Measurements from ENCODE around the gene TMEM198.

The TMEM198 gene

GRCh38 chr2:219538956-219539788, 4.7 kb upstream of the TMEM198 start:
- H3K4me1 ChIP-seq (ENCODE audit: insufficient read depth, poor library complexity, severe bottlenecking), result peaks cover 9% of the 10 kb centered on the region
- H3K27ac ChIP-seq (ENCODE audit: poor library complexity, severe bottlenecking), result peak overlapping the region; percentile 4
- no peaks in the 10 kb centered on the region for H3K27me3 ChIP-seq (ENCODE audit: insufficient read depth, poor library complexity, severe bottlenecking)
- no peak for ATAC-seq (ENCODE audit: low read depth)
- DNase-seq (ENCODE audit: low spot score), result no peak
- no peak for TF ChIP-seq CTCF (IDR thresholded peaks at IDR 0.05; ENCODE audit: poor library complexity, severe bottlenecking)
- H3K9me3 ChIP-seq (ENCODE audit: severe bottlenecking), result no peaks in the 10 kb centered on the region
- peaks cover 27% of the 10 kb centered on the region for H3K36me3 ChIP-seq (ENCODE audit: low read depth)
- H3K4me3 ChIP-seq (ENCODE audit: severe bottlenecking), result no peak overlapping the region

GRCh38 chr2:219539926-219540678, 3.7 kb upstream of the TMEM198 start:
- H3K4me1 ChIP-seq (ENCODE audit: insufficient read depth, poor library complexity, severe bottlenecking), result peaks cover 9% of the 10 kb centered on the region
- H3K27ac ChIP-seq (ENCODE audit: poor library complexity, severe bottlenecking), result no peak overlapping the region
- no peaks in the 10 kb centered on the region for H3K9me3 ChIP-seq (ENCODE audit: severe bottlenecking)
- no peak overlapping the region for H3K4me3 ChIP-seq (ENCODE audit: severe bottlenecking)
- no peak for ATAC-seq (ENCODE audit: low read depth)
- H3K27me3 ChIP-seq (ENCODE audit: insufficient read depth, poor library complexity, severe bottlenecking), result no peaks in the 10 kb centered on the region
- peaks cover 27% of the 10 kb centered on the region for H3K36me3 ChIP-seq (ENCODE audit: low read depth)
- TF ChIP-seq CTCF (IDR thresholded peaks at IDR 0.05; ENCODE audit: poor library complexity, severe bottlenecking), result no peak
- no peak for DNase-seq (ENCODE audit: low spot score)

GRCh38 chr2:219540784-219541504, 2.9 kb upstream of the TMEM198 start:
- Histone ChIP-seq H3K4me1 (ENCODE audit: insufficient read depth, poor library complexity, severe bottlenecking) (peaks cover 9% of the 10 kb centered on the region), H3K36me3 (ENCODE audit: low read depth) (peaks cover 27% of the 10 kb centered on the region), H3K27ac (ENCODE audit: poor library complexity, severe bottlenecking) (no peak overlapping the region), H3K27me3 (ENCODE audit: insufficient read depth, poor library complexity, severe bottlenecking) (no peaks in the 10 kb centered on the region), H3K4me3 (ENCODE audit: severe bottlenecking) (no peak overlapping the region), H3K9me3 (ENCODE audit: severe bottlenecking) (no peaks in the 10 kb centered on the region)
- no peak for TF ChIP-seq CTCF (IDR thresholded peaks at IDR 0.05; ENCODE audit: poor library complexity, severe bottlenecking)
- no peak for ATAC-seq (ENCODE audit: low read depth)
- no peak for DNase-seq (ENCODE audit: low spot score)

GRCh38 chr2:219541611-219542180, 2.1 kb upstream of the TMEM198 start:
- peak overlapping the region; percentile 79 for H3K27ac ChIP-seq (ENCODE audit: poor library complexity, severe bottlenecking)
- H3K4me1 ChIP-seq (ENCODE audit: insufficient read depth, poor library complexity, severe bottlenecking), result peaks cover 9% of the 10 kb centered on the region
- H3K27me3 ChIP-seq (ENCODE audit: insufficient read depth, poor library complexity, severe bottlenecking), result no peaks in the 10 kb centered on the region
- DNase-seq (ENCODE audit: low spot score) (peak; percentile 89), ATAC-seq (ENCODE audit: low read depth) (peak; percentile 37)
- H3K9me3 ChIP-seq (ENCODE audit: severe bottlenecking), result no peaks in the 10 kb centered on the region
- H3K4me3 ChIP-seq (ENCODE audit: severe bottlenecking), result peak overlapping the region; percentile 80
- TF ChIP-seq CTCF (IDR thresholded peaks at IDR 0.05; ENCODE audit: poor library complexity, severe bottlenecking), result peak; percentile 98
- H3K36me3 ChIP-seq (ENCODE audit: low read depth), result peaks cover 27% of the 10 kb centered on the region
